ENCODE measurements around the gene IGSF9.

DNA sequence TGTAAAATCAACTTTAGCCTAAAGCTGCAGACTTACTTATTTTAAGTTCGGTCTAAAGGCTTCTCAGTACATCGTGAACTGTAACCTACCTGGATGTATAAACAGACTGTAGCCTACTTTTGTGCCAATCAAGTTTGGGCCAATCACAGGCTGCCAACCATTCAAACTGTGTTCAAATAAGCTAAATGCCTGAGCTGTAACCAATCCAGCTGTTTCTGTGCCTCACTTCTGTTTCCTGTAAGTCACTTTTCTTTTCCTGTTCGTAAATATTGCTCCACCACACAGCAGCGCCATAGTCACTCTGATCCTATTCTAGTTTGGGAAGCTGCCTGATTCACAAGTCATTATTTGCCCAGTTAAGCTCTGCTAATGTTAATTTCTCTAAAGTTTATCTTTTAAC, 46.1 kb upstream of the IGSF9 start:
- TF ChIP-seq, protein P1, sequence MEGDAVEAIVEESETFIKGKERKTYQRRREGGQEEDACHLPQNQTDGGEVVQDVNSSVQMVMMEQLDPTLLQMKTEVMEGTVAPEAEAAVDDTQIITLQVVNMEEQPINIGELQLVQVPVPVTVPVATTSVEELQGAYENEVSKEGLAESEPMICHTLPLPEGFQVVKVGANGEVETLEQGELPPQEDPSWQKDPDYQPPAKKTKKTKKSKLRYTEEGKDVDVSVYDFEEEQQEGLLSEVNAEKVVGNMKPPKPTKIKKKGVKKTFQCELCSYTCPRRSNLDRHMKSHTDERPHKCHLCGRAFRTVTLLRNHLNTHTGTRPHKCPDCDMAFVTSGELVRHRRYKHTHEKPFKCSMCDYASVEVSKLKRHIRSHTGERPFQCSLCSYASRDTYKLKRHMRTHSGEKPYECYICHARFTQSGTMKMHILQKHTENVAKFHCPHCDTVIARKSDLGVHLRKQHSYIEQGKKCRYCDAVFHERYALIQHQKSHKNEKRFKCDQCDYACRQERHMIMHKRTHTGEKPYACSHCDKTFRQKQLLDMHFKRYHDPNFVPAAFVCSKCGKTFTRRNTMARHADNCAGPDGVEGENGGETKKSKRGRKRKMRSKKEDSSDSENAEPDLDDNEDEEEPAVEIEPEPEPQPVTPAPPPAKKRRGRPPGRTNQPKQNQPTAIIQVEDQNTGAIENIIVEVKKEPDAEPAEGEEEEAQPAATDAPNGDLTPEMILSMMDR (conservative IDR thresholded peaks at IDR 0.05; ENCODE audit: low read depth in 2 of 2), result no peak
- TF ChIP-seq POLR2AphosphoS5 (IDR thresholded peaks at IDR 0.05; ENCODE audit: low read depth), result no peak
- TF ChIP-seq, protein P2, sequence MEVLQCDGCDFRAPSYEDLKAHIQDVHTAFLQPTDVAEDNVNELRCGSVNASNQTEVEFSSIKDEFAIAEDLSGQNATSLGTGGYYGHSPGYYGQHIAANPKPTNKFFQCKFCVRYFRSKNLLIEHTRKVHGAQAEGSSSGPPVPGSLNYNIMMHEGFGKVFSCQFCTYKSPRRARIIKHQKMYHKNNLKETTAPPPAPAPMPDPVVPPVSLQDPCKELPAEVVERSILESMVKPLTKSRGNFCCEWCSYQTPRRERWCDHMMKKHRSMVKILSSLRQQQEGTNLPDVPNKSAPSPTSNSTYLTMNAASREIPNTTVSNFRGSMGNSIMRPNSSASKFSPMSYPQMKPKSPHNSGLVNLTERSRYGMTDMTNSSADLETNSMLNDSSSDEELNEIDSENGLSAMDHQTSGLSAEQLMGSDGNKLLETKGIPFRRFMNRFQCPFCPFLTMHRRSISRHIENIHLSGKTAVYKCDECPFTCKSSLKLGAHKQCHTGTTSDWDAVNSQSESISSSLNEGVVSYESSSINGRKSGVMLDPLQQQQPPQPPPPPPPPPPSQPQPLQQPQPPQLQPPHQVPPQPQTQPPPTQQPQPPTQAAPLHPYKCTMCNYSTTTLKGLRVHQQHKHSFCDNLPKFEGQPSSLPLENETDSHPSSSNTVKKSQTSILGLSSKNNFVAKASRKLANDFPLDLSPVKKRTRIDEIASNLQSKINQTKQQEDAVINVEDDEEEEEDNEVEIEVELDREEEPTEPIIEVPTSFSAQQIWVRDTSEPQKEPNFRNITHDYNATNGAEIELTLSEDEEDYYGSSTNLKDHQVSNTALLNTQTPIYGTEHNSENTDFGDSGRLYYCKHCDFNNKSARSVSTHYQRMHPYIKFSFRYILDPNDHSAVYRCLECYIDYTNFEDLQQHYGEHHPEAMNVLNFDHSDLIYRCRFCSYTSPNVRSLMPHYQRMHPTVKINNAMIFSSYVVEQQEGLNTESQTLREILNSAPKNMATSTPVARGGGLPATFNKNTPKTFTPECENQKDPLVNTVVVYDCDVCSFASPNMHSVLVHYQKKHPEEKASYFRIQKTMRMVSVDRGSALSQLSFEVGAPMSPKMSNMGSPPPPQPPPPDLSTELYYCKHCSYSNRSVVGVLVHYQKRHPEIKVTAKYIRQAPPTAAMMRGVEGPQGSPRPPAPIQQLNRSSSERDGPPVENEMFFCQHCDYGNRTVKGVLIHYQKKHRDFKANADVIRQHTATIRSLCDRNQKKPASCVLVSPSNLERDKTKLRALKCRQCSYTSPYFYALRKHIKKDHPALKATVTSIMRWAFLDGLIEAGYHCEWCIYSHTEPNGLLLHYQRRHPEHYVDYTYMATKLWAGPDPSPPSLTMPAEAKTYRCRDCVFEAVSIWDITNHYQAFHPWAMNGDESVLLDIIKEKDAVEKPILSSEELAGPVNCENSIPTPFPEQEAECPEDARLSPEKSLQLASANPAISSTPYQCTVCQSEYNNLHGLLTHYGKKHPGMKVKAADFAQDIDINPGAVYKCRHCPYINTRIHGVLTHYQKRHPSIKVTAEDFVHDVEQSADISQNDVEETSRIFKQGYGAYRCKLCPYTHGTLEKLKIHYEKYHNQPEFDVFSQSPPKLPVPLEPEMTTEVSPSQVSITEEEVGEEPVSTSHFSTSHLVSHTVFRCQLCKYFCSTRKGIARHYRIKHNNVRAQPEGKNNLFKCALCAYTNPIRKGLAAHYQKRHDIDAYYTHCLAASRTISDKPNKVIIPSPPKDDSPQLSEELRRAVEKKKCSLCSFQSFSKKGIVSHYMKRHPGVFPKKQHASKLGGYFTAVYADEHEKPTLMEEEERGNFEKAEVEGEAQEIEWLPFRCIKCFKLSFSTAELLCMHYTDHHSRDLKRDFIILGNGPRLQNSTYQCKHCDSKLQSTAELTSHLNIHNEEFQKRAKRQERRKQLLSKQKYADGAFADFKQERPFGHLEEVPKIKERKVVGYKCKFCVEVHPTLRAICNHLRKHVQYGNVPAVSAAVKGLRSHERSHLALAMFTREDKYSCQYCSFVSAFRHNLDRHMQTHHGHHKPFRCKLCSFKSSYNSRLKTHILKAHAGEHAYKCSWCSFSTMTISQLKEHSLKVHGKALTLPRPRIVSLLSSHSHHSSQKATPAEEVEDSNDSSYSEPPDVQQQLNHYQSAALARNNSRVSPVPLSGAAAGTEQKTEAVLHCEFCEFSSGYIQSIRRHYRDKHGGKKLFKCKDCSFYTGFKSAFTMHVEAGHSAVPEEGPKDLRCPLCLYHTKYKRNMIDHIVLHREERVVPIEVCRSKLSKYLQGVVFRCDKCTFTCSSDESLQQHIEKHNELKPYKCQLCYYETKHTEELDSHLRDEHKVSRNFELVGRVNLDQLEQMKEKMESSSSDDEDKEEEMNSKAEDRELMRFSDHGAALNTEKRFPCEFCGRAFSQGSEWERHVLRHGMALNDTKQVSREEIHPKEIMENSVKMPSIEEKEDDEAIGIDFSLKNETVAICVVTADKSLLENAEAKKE (CRISPR knock-in tag; IDR thresholded peaks at IDR 0.05), result no peak
